Right lobe of liver (tissue), 4 donors: ENCODE results near the gene DLG4.

Experiments used
- CTCF ChIP-seq, 4 donors: fragments of 200-600 bp in 3 of 4; fragments of 450-650 bp in 1 of 4; IDR thresholded peaks; one replicate each; pipeline versions ENCODE4 v1.5.1 to v1.8.0; 2016 to 2022; ENCODE audit warnings: antibody characterized with exemption in 4 of 4, mild to moderate bottlenecking in 2 of 4
- POLR2A ChIP-seq: fragments of 450-650 bp; IDR thresholded peaks from one replicate; pipeline ENCODE4 v1.6.1; 2017; ENCODE audit warnings: antibody characterized with exemption, mild to moderate bottlenecking
- donor health status: DM: no; HTN: no; CAD: no.
- donor health status: DM: no; HTN: no; CAD: no.
- donor health status: DM: no; HTN: yes; CAD: no.

GRCh38 chr17:7221278-7222092 lies 1.8 kb upstream of the DLG4 start:
- TF ChIP-seq CTCF (IDR thresholded peaks at IDR 0.05) (no peak), POLR2A (no peak)
